Gastroesophageal sphincter (tissue), 4 donors: Measurements from ENCODE around the gene PRRG1. TPM values are rescaled to one million over a fixed set of nuclear protein-coding genes. Genes with fewer than 3 reads are reported as not detected.
"Not testable (repeated sequence)": the region's sequence is repeated elsewhere in the genome, so short reads cannot be mapped to it uniquely, and the experiment has no call there.

Experiments used
- ATAC-seq: fragments of 150-250 bp; one replicate; pipeline ENCODE4 v1.9.1; 2016; ENCODE audit warnings: mild to moderate bottlenecking, moderate library complexity
- H3K27ac ChIP-seq, 4 donors: fragments of 200-600 bp; sonication (generic) in 3 of 4; 1 replicate in 3 of 4; 2 replicates in 1 of 4; pipeline ENCODE4 v1.5.1; 2016 to 2019
- H3K27me3 ChIP-seq: fragments of 200-600 bp; sonication (generic); one replicate; pipeline ENCODE4 v1.5.1; 2019
- H3K36me3 ChIP-seq, 2 donors: fragments of 200-600 bp; sonication (generic); one replicate each; pipeline ENCODE4 v1.5.1; 2019; ENCODE audit warnings: control low read depth in 1 of 2
- H3K4me1 ChIP-seq, 3 donors: fragments of 200-600 bp; sonication (generic); 1 replicate in 2 of 3; 2 replicates in 1 of 3; pipeline ENCODE4 v1.5.1; 2016 to 2019; ENCODE audit warnings: control low read depth in 2 of 3
- H3K4me3 ChIP-seq, 2 donors: fragments of 200-600 bp; sonication (generic); one replicate each; pipeline ENCODE4 v1.5.1; 2019; ENCODE audit warnings: mild to moderate bottlenecking in 1 of 2, moderate library complexity in 1 of 2
- H3K9me3 ChIP-seq, 3 donors: fragments of 200-600 bp; sonication (generic); one replicate each; pipeline ENCODE4 v1.5.1; 2017 to 2019; ENCODE audit warnings: control low read depth in 2 of 3
- EP300 ChIP-seq: sonication (generic); formaldehyde crosslinking; IDR thresholded peaks from one replicate; pipeline ENCODE4 v1.6.1; 2017; ENCODE audit warnings: antibody characterized with exemption, mild to moderate bottlenecking
- POLR2A ChIP-seq, 2 donors: fragments of 450-650 bp; IDR thresholded peaks; one replicate each; pipeline ENCODE4 v1.6.1; 2017; ENCODE audit warnings: antibody characterized with exemption in 2 of 2, mild to moderate bottlenecking in 2 of 2, moderate library complexity in 1 of 2
- POLR2AphosphoS5 ChIP-seq: sonication (generic); formaldehyde crosslinking; IDR thresholded peaks from one replicate; pipeline ENCODE4 v1.6.1; 2017; ENCODE audit warnings: antibody characterized with exemption
- WGBS, 2 donors: methylation state at CpG; one replicate each; pipeline ENCODE4 v1.1.5; 2018; ENCODE audit warnings: low coverage in 1 of 2; 5-methylcytosine and 5-hydroxymethylcytosine counted together
- total RNA-seq, 4 donors: library from RNA; depleted of rRNA; stranded (reverse); fragments of >200 nt; gene quantifications; one replicate each; pipeline ENCODE4 v1.1.0, GENCODE V29; 2016
- TF ChIP-seq, protein P1 (sequence below), 4 experiments: fragments of 200-600 bp in 2 of 4; fragments of 450-650 bp in 2 of 4; sonication (generic) in 1 of 4; IDR thresholded peaks; one replicate each; pipeline ENCODE4 v1.5.1; 2017 to 2019; ENCODE audit warnings: antibody characterized with exemption in 4 of 4, mild to moderate bottlenecking in 2 of 4, moderate library complexity in 2 of 4

PRRG1 gene
- total RNA-seq, 4 donors from 2014 or later, result 5.3 to 13.9 (median 7.0) TPM

- no peak for ATAC-seq
- TF ChIP-seq, protein P1, sequence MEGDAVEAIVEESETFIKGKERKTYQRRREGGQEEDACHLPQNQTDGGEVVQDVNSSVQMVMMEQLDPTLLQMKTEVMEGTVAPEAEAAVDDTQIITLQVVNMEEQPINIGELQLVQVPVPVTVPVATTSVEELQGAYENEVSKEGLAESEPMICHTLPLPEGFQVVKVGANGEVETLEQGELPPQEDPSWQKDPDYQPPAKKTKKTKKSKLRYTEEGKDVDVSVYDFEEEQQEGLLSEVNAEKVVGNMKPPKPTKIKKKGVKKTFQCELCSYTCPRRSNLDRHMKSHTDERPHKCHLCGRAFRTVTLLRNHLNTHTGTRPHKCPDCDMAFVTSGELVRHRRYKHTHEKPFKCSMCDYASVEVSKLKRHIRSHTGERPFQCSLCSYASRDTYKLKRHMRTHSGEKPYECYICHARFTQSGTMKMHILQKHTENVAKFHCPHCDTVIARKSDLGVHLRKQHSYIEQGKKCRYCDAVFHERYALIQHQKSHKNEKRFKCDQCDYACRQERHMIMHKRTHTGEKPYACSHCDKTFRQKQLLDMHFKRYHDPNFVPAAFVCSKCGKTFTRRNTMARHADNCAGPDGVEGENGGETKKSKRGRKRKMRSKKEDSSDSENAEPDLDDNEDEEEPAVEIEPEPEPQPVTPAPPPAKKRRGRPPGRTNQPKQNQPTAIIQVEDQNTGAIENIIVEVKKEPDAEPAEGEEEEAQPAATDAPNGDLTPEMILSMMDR (IDR thresholded peaks at IDR 0.05), result no peak
- TF ChIP-seq POLR2AphosphoS5 (no peak), EP300 (no peak), POLR2A (IDR thresholded peaks at IDR 0.05) (no peak)
- Histone ChIP-seq H3K36me3 (no peaks in the 10 kb centered on the region), H3K9me3 (no peaks in the 10 kb centered on the region), H3K27ac (no peak overlapping the region), H3K27me3 (no peaks in the 10 kb centered on the region), H3K4me3 (no peak overlapping the region), H3K4me1 (no peaks in the 10 kb centered on the region)
- 100% methylated on average over 1 to 3 of the region's 5 CpGs for WGBS, 2 donors
Measured at GRCh38 chrX:37487271-37487670, 138.1 kb downstream of the PRRG1 start.

DNA sequence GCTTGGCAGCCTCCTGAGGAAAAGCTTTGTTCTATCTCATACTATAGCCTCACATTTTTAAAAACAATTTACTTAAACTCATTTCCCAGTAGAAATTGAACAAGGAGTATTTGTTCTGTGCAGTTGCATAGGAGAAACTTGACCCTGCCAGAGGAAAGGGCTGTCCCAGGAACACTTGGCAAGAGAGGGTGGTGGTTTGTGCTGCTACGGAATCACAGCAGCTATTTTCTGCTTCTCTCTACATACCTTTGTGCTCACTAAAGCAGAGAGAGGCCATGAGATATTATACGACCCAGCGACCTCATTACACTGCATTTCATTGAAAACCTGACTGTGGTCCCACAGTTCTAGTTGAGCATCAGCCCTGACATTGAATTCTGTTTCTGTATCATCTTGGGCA, 139.2 kb downstream of the PRRG1 start:
- no peak for TF ChIP-seq POLR2AphosphoS5
- Histone ChIP-seq H3K9me3 (no peaks in the 10 kb centered on the region), H3K27me3 (no peaks in the 10 kb centered on the region), H3K27ac (no peak overlapping the region), H3K4me3 (no peak overlapping the region), H3K36me3 (no peaks in the 10 kb centered on the region), H3K4me1 (no peaks in the 10 kb centered on the region)
- no peak for ATAC-seq
- WGBS, 2 donors, result 70% methylated on average over 3 of the region's 3 CpGs; no CpG with 5 or more reads in 1 of the 2 donors

- TF ChIP-seq, protein P1 (IDR thresholded peaks at IDR 0.05), result no peak
- TF ChIP-seq POLR2AphosphoS5 (no peak), EP300 (no peak), POLR2A (IDR thresholded peaks at IDR 0.05) (no peak)
- 96% methylated on average over 14 of the region's 34 CpGs; no CpG with 5 or more reads in 1 of the 2 donors for WGBS, 2 donors
- no peaks in the 10 kb centered on the region for H3K36me3 ChIP-seq
- no peak overlapping the region for H3K27ac ChIP-seq
- no peaks in the 10 kb centered on the region for H3K4me1 ChIP-seq
- H3K4me3 ChIP-seq, result no peak overlapping the region
- H3K9me3 ChIP-seq, result no peaks in the 10 kb centered on the region
- no peak for ATAC-seq
- H3K27me3 ChIP-seq, result no peaks in the 10 kb centered on the region
Measured at GRCh38 chrX:37491686-37492085, 142.5 kb downstream of the PRRG1 start.

DNA sequence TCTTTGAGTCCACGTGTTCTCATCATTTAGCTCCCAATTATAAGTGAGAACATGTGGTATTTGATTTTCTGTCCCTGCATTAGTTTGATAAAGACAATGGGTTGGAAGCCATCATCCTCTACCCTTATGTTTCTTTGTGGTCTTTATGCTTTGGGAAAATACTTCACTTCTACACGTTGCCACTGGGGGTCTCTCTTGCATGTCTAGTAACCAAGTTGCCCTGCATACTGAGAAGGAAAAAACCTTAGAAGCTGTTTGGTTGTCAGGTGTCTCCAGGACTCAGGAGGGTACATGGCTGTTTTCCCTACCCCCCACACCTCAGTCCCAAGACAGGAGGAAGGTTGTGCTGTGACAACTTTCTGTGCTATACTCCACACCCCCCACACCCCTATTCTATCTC, 146.6 kb downstream of the PRRG1 start:
- ATAC-seq, H3K27me3 ChIP-seq, H3K4me1 ChIP-seq, H3K4me3 ChIP-seq, H3K36me3 ChIP-seq, H3K9me3 ChIP-seq, H3K27ac ChIP-seq: not testable (repeated sequence)
- 0 to 13% methylated on average over 1 to 2 of the region's 2 CpGs for WGBS, 2 donors
- TF ChIP-seq, protein P1 (IDR thresholded peaks at IDR 0.05), result peak in 1 of 4 experiments; percentile 10

- H3K4me3 ChIP-seq, H3K27ac ChIP-seq, H3K27me3 ChIP-seq, H3K36me3 ChIP-seq, H3K4me1 ChIP-seq, H3K9me3 ChIP-seq, ATAC-seq: not testable (repeated sequence)
- 75% methylated on average over 1 of the region's 1 CpG; no CpG with 5 or more reads in 1 of the 2 donors for WGBS, 2 donors
Measured at GRCh38 chrX:37497126-37497525, 148.0 kb downstream of the PRRG1 start.

DNA sequence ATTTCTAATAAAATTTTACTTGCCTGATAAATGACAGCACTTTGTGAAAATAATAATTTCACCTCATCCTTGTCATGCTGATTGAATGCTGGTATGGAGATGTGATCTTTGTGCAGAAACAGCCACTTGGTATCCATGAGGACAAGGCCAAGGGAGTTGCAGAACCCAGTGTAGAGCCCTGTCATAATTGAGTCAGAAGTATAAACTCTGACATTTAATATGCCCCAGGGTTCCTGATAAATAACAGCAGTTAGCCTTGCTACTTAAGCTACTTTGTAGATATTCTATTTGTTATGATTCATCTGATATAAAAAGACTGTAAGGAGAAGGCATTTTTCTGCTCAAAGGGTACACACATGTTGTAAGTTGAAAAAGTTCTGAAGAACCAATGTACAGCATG, 149.2 kb downstream of the PRRG1 start:
- not testable (repeated sequence) for H3K9me3 ChIP-seq, H3K36me3 ChIP-seq, ATAC-seq, H3K27me3 ChIP-seq, H3K4me3 ChIP-seq, H3K4me1 ChIP-seq, H3K27ac ChIP-seq

DNA sequence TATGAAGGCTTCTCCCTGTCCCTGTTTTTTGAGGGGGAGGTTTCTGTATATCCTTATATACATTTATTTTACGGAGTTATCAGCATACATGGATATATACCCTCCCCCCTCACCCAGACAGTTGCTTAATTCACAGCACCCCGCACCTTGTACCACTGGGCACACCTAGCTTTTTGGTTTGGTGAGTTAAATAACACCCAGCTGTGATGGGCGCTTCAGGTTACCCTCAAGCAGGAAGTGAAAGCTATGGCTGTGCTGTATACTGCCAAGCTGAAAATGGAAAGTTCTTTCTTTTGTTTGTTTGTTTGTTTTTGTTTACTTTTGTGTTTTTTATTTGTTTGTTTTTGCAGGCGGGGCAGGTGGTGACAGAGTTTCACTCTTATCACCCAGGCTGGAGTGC, 150.5 kb downstream of the PRRG1 start:
- H3K4me3 ChIP-seq, H3K36me3 ChIP-seq, ATAC-seq, H3K9me3 ChIP-seq, H3K27ac ChIP-seq, H3K4me1 ChIP-seq, H3K27me3 ChIP-seq: not testable (repeated sequence)
- WGBS, 2 donors, result 60% methylated on average over 1 of the region's 4 CpGs; no CpG with 5 or more reads in 1 of the 2 donors
